ENCODE results near the gene PHEX.

DNA sequence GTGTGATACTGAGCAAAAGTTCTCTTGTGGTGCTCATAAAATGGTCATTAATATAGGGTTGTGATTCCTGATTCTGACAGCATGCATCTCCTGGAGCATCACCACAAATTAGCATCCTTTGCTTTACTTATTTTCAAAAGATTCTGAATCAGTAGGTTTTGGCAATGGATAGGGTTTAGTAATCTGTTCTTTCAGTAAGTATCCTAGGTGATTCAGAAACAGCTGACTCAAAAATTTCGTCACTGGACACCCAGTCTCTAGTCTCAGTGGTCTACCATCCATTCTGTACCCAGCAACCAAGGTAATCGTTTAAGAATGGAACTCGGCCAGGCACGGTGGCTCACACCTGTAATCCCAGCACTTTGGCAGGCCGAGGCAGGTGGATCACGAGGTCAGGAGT, 244.7 kb downstream of the PHEX start:
- TF ChIP-seq, protein P1, sequence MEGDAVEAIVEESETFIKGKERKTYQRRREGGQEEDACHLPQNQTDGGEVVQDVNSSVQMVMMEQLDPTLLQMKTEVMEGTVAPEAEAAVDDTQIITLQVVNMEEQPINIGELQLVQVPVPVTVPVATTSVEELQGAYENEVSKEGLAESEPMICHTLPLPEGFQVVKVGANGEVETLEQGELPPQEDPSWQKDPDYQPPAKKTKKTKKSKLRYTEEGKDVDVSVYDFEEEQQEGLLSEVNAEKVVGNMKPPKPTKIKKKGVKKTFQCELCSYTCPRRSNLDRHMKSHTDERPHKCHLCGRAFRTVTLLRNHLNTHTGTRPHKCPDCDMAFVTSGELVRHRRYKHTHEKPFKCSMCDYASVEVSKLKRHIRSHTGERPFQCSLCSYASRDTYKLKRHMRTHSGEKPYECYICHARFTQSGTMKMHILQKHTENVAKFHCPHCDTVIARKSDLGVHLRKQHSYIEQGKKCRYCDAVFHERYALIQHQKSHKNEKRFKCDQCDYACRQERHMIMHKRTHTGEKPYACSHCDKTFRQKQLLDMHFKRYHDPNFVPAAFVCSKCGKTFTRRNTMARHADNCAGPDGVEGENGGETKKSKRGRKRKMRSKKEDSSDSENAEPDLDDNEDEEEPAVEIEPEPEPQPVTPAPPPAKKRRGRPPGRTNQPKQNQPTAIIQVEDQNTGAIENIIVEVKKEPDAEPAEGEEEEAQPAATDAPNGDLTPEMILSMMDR (IDR thresholded peaks at IDR 0.05), result no peak
- no peak for TF ChIP-seq POLR2A (IDR thresholded peaks at IDR 0.05)
- no peak for TF ChIP-seq POLR2AphosphoS5 (IDR thresholded peaks at IDR 0.05)
- TF ChIP-seq EP300 (IDR thresholded peaks at IDR 0.05; ENCODE audit: low read depth), result no peak
